Measurements from ENCODE around the gene FAM222B. TPM values are rescaled to one million over a fixed set of nuclear protein-coding genes. Genes with fewer than 3 reads are reported as not detected.

Gene FAM222B
- total RNA-seq, 1 donor from 2014 or later = 15.6 TPM

GRCh38 chr17:28717578-28718332 is 124.8 kb downstream of the FAM222B start, which contains the start of gene RAB34:
TSS of gene RAB34 (minus strand) at chr17:28717868. CDS start at chr17:28717266, 602 bp downstream.
- H3K27ac Mint-ChIP-seq = peak within 1 kb of the TSS; percentile 85
- no peak for TF ChIP-seq CTCF (IDR thresholded peaks at IDR 0.05)
- ChIA-PET POLR2A (interaction anchor here (0.9 to 18.0 kb wide), 3 partner anchors 30 to 73 kb away, joined by 7 to 2384 read pairs (median 23); partner anchors contain the start of genes BLTP2 and TRAF4), CTCF (no interaction called here)
- H3K27me3 Mint-ChIP-seq = no peaks in the 10 kb centered on the region
- H3K4me3 Mint-ChIP-seq = peak within 1 kb of the TSS; percentile 79
- DNase-seq (peak; percentile 46), ATAC-seq (ENCODE audit: low read depth) (peak; percentile 14)
- no peaks in the 10 kb centered on the region for H3K9me3 Mint-ChIP-seq
- peaks cover 49% of the 10 kb centered on the region for H3K4me1 Mint-ChIP-seq
- peaks cover 36% of the 10 kb centered on the region for H3K36me3 Mint-ChIP-seq (ENCODE audit: low read depth)
- intact Hi-C loops (cut with micrococcal nuclease) = loop anchor here (1.0 to 5.0 kb wide), 5 partner anchors 35 to 185 kb away; partner anchors contain the start of genes BLTP2, DHRS13 and SUPT6H

- no peaks in the 10 kb centered on the region for H3K27me3 Mint-ChIP-seq
- no peaks in the 10 kb centered on the region for H3K9me3 Mint-ChIP-seq
- H3K4me1 Mint-ChIP-seq = peaks cover 46% of the 10 kb centered on the region
- ATAC-seq (ENCODE audit: low read depth) (no peak), DNase-seq (no peak)
- peaks cover 28% of the 10 kb centered on the region for H3K36me3 Mint-ChIP-seq (ENCODE audit: low read depth)
- CTCF ChIA-PET = no interaction called here
- POLR2A ChIA-PET = interaction anchor here (0.5 to 2.4 kb wide), 5 partner anchors 9 to 38 kb away, joined by 3 to 19 read pairs (median 7); partner anchors contain the start of gene TLCD1
- intact Hi-C loops (cut with micrococcal nuclease) = loop anchor here (1.0 to 5.0 kb wide), 2 partner anchors 35 to 55 kb away; partner anchors contain the start of gene SUPT6H
- peak overlapping the region; percentile 77 for H3K4me3 Mint-ChIP-seq
- H3K27ac Mint-ChIP-seq = no peak overlapping the region
- no peak for TF ChIP-seq CTCF (IDR thresholded peaks at IDR 0.05)
Measured at GRCh38 chr17:28716740-28717577, 125.6 kb downstream of the FAM222B start.

- H3K36me3 Mint-ChIP-seq (ENCODE audit: low read depth) = peaks cover 12% of the 10 kb centered on the region
- no peak overlapping the region for H3K27ac Mint-ChIP-seq
- no peak for DNase-seq
- H3K4me1 Mint-ChIP-seq = peaks cover 41% of the 10 kb centered on the region
- H3K4me3 Mint-ChIP-seq = no peak overlapping the region
- POLR2A ChIA-PET = interaction anchor here (0.6 to 2.4 kb wide), 2 partner anchors 11 to 212 kb away, joined by 5 to 19 read pairs; partner anchors contain the start of gene TLCD1
- H3K27me3 Mint-ChIP-seq = no peaks in the 10 kb centered on the region
- intact Hi-C loops (cut with micrococcal nuclease) = loop anchor here (5.0 kb wide), 1 partner anchor 37 kb away; no protein-coding TSS in a partner anchor
- CTCF ChIA-PET = interaction anchor here (1.0 kb wide), 1 partner anchor 33 kb away, joined by 3 read pairs; no protein-coding TSS in a partner anchor
- H3K9me3 Mint-ChIP-seq = no peaks in the 10 kb centered on the region
- no peak for TF ChIP-seq CTCF (IDR thresholded peaks at IDR 0.05)
- ATAC-seq (ENCODE audit: low read depth) = no peak
Measured at GRCh38 chr17:28715217-28715616, 127.4 kb downstream of the FAM222B start.

- no peak overlapping the region for H3K4me3 Mint-ChIP-seq
- no peaks in the 10 kb centered on the region for H3K27me3 Mint-ChIP-seq
- DNase-seq (no peak), ATAC-seq (ENCODE audit: low read depth) (no peak)
- ChIA-PET POLR2A (interaction anchor here (2.0 kb wide), 1 partner anchor 12 kb away, joined by 9 read pairs; the partner anchor contains the start of gene TLCD1), CTCF (no interaction called here)
- peaks cover 34% of the 10 kb centered on the region for H3K4me1 Mint-ChIP-seq
- H3K36me3 Mint-ChIP-seq (ENCODE audit: low read depth) = peaks cover 6% of the 10 kb centered on the region
- H3K27ac Mint-ChIP-seq = no peak overlapping the region
- TF ChIP-seq CTCF (IDR thresholded peaks at IDR 0.05) = no peak
- H3K9me3 Mint-ChIP-seq = no peaks in the 10 kb centered on the region
- intact Hi-C loops (cut with micrococcal nuclease) = no loop called here
Measured at GRCh38 chr17:28714281-28714680, 128.3 kb downstream of the FAM222B start.
